MG63 (cell line): ENCODE measurements around the gene POP4. TPM values are rescaled to one million over a fixed set of nuclear protein-coding genes. Genes with fewer than 3 reads are reported as not detected.
A peak's percentile ranks its signal among the peaks of the same experiment; 100 is the strongest.

ENCODE experiments used
- DNase-seq: peaks from one replicate; pipeline ENCODE4 v3.0.0-alpha.2; 2020
- H3K27me3 ChIP-seq: fragments of 250-450 bp; sonication (Bioruptor Pico); 2 replicates; pipeline ENCODE4 v1.5.1; 2020; ENCODE audit warnings: mild to moderate bottlenecking, moderate library complexity
- H3K36me3 ChIP-seq: fragments of 250-450 bp; sonication (Bioruptor Pico); 2 replicates; pipeline ENCODE4 v1.5.1; 2020; ENCODE audit warnings: mild to moderate bottlenecking, moderate library complexity
- H3K4me3 ChIP-seq: fragments of 250-450 bp; sonication (Bioruptor Pico); 2 replicates; pipeline ENCODE4 v1.5.1; 2020; ENCODE audit warnings: mild to moderate bottlenecking, moderate library complexity
- H3K9me3 ChIP-seq: fragments of 250-450 bp; sonication (Bioruptor Pico); 2 replicates; pipeline ENCODE4 v1.5.1; 2020; ENCODE audit warnings: mild to moderate bottlenecking, moderate library complexity
- total RNA-seq: library from RNA; depleted of rRNA; stranded (reverse); fragments of >200 nt; shearing (Covaris generic); gene quantifications from 2 replicates; pipeline ENCODE4 v1.2.3, GENCODE V29; 2014; ENCODE audit warnings: low replicate concordance

POP4 gene
- total RNA-seq, 1 experiment from 2014 or later, result 150 TPM

- Histone ChIP-seq H3K27me3 (peaks cover 64% of the 10 kb centered on the region), H3K4me3 (no peak overlapping the region), H3K36me3 (no peaks in the 10 kb centered on the region), H3K9me3 (no peaks in the 10 kb centered on the region)
- no peak for DNase-seq
Observed at GRCh38 chr19:29573486-29573885, 32.6 kb upstream of the POP4 start.

DNA sequence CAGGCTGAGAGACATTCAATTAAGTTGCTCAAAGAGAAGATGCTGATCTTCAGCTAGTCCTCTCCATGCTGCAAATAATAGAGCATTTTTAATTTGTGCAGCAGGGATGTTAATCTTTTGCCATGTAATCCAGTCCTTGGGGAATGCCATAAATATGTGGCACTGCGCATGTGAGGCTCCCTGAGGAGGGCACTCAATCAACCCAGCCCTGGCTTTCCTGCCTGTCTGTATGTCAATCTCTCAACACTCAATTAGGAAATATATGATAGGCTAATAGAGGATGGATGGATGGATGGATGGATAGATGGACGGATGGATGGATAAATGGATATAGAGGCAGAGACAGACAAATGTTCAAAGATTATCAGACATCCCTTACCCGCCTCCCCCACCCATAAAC lies 31.6 kb upstream of the POP4 start:
- Histone ChIP-seq H3K9me3 (no peaks in the 10 kb centered on the region), H3K36me3 (no peaks in the 10 kb centered on the region), H3K27me3 (peaks cover 61% of the 10 kb centered on the region)

GRCh38 chr19:29576046-29576606 lies 30.0 kb upstream of the POP4 start:
- Histone ChIP-seq H3K36me3 (no peaks in the 10 kb centered on the region), H3K27me3 (peaks cover 60% of the 10 kb centered on the region), H3K4me3 (no peak overlapping the region), H3K9me3 (no peaks in the 10 kb centered on the region)
- DNase-seq, result no peak

More for the DNA sequence above, 31.6 kb upstream of the POP4 start:
- no peak for DNase-seq
- no peak overlapping the region for H3K4me3 ChIP-seq

DNA sequence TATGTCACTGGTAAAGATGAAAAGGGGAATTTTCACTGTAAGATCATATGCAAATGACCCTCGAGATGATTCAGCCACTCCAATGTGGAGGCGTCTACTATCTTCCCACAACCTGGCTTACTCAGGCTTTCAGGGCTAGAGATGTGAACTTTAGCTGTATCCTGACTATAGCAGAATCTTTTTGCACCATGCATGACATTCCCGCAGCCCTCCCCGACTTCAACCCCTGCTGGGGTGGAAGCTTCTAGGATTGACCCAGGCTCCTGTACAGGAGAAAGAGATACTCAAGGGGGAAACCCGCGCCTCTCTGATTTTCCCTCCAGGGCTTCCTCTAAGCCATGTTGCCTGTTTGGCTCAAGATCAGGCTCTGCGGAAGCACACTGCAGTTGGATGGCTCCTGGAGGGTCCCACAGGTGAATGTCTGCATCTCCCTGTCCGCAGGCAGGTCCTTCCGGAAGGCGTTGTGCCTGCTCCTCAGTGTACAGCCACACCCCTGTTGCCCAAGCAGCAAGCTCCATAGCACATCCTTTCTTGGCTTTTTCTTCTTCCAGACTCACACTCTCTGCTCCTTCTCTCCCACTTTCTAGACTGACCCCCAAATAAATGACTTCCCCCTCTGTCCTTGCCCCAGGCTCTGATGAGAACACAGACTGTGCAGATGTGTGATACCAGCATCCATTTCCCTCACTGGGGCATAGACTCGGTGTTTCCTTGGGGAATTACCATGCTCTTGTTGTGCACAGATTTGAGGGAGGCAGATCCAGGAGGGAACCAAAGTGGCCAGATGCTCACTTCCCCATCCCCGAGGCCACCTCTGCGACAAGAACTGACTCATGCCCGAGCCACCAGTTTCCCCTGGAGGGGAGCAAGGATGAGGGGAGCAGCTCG lies 29.1 kb upstream of the POP4 start:
- H3K9me3 ChIP-seq, result no peaks in the 10 kb centered on the region; the same call in 1 of the 2 replicates
- H3K36me3 ChIP-seq, result no peaks in the 10 kb centered on the region
- peak; percentile 11 for DNase-seq
- H3K4me3 ChIP-seq, result no peak overlapping the region
- peaks cover 53% of the 10 kb centered on the region for H3K27me3 ChIP-seq

DNA sequence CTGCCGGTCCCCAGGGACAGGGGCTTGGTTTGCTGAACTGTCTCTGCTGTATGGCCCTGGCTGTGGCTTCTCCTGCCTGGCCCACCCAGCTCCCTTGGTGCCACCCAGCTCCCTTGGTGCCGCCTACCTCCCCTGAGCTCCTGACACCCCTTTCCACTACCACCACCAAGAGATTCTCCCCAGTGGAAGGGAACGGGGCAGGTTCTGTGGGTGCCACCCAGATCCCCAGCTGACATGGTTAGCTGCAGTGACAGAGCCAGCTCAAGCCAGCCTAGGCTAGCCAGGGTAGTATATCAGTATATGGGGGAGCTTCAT lies 28.5 kb upstream of the POP4 start:
- DNase-seq, result no peak
- Histone ChIP-seq H3K9me3 (no peaks in the 10 kb centered on the region; the same call in 1 of the 2 replicates), H3K36me3 (no peaks in the 10 kb centered on the region), H3K4me3 (no peak overlapping the region), H3K27me3 (peaks cover 52% of the 10 kb centered on the region)

DNA sequence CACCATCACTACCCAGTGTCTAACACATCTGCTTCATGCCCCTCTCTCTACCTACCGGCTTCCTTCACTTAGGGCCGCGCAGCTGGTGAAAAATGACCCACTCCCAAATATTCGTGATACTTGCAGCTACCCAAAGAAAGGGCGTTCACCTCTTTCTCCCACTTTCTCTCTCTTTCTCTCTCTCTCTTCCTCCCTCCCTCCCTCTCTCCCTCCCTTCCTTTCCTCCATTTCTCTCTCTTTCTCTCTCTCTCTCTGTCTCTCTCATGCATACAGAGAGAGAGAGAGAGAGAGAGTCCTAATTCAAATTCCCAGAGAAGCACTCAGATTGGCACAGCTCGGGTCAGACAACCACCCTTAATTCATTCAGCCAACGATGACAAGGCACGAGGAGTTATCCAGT lies 27.7 kb upstream of the POP4 start:
- no peaks in the 10 kb centered on the region; the same call in 1 of the 2 replicates for H3K9me3 ChIP-seq
- DNase-seq, result no peak
- H3K27me3 ChIP-seq, result peaks cover 45% of the 10 kb centered on the region
- no peaks in the 10 kb centered on the region for H3K36me3 ChIP-seq
- H3K4me3 ChIP-seq, result no peak overlapping the region

GRCh38 chr19:29579308-29579910 lies 26.7 kb upstream of the POP4 start:
- DNase-seq, result no peak

GRCh38 chr19:29581398-29581797 lies 24.7 kb upstream of the POP4 start:
- Histone ChIP-seq H3K36me3 (no peaks in the 10 kb centered on the region), H3K27me3 (peaks cover 23% of the 10 kb centered on the region), H3K9me3 (no peaks in the 10 kb centered on the region; the same call in 1 of the 2 replicates), H3K4me3 (no peak overlapping the region)
- DNase-seq, result no peak

More at GRCh38 chr19:29579308-29579910, 26.7 kb upstream of the POP4 start:
- peaks cover 34% of the 10 kb centered on the region for H3K27me3 ChIP-seq
- no peak overlapping the region for H3K4me3 ChIP-seq
- no peaks in the 10 kb centered on the region for H3K36me3 ChIP-seq
- no peaks in the 10 kb centered on the region; the same call in 1 of the 2 replicates for H3K9me3 ChIP-seq

GRCh38 chr19:29583196-29583999 lies 22.7 kb upstream of the POP4 start:
- no peaks in the 10 kb centered on the region for H3K36me3 ChIP-seq
- H3K9me3 ChIP-seq, result no peaks in the 10 kb centered on the region; the same call in 1 of the 2 replicates
- H3K27me3 ChIP-seq, result peaks cover 18% of the 10 kb centered on the region
- DNase-seq, result no peak
- no peak overlapping the region for H3K4me3 ChIP-seq

GRCh38 chr19:29586401-29586800 lies 19.7 kb upstream of the POP4 start:
- Histone ChIP-seq H3K4me3 (no peak overlapping the region), H3K36me3 (no peaks in the 10 kb centered on the region), H3K9me3 (no peaks in the 10 kb centered on the region; the same call in 1 of the 2 replicates), H3K27me3 (peaks cover 39% of the 10 kb centered on the region)
- no peak for DNase-seq

GRCh38 chr19:29587059-29587458 lies 19.0 kb upstream of the POP4 start:
- DNase-seq, result no peak
- H3K4me3 ChIP-seq, result no peak overlapping the region
- no peaks in the 10 kb centered on the region for H3K36me3 ChIP-seq
- H3K9me3 ChIP-seq, result no peaks in the 10 kb centered on the region
- peaks cover 45% of the 10 kb centered on the region for H3K27me3 ChIP-seq

DNA sequence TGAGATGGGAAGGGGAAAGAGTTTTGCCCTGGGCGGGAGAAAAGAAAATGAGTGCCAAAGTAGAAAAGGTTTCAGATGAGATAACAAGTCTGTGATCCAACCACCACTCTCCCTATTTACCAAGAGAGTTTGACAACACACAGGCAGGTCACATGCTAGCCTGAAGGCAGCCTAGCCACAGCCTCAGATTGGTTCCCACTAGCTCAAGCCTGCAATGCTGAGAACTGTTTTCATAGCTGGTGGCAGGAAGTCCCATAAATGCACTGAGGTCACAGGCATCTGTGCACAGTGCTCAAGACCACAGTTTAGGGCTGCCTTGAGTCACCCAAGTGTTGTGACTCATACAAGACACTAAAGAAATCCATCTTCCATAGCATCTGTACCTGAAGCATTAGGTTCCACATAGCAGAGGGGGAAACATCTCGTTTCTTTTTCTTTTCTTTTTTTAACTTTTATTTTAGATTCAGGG lies 18.5 kb upstream of the POP4 start:
- no peaks in the 10 kb centered on the region for H3K36me3 ChIP-seq
- no peaks in the 10 kb centered on the region for H3K9me3 ChIP-seq
- H3K4me3 ChIP-seq, result no peak overlapping the region
- H3K27me3 ChIP-seq, result peaks cover 50% of the 10 kb centered on the region
- DNase-seq, result no peak

- H3K27me3 ChIP-seq, result peaks cover 54% of the 10 kb centered on the region
- H3K9me3 ChIP-seq, result no peaks in the 10 kb centered on the region
- H3K36me3 ChIP-seq, result no peaks in the 10 kb centered on the region
- no peak overlapping the region for H3K4me3 ChIP-seq
- no peak for DNase-seq
Observed at GRCh38 chr19:29588095-29588494, 18.0 kb upstream of the POP4 start.

GRCh38 chr19:29590278-29590677 lies 15.8 kb upstream of the POP4 start:
- Histone ChIP-seq H3K36me3 (no peaks in the 10 kb centered on the region), H3K9me3 (no peaks in the 10 kb centered on the region), H3K4me3 (no peak overlapping the region), H3K27me3 (peaks cover 72% of the 10 kb centered on the region)
- no peak for DNase-seq

GRCh38 chr19:29591670-29592069 lies 14.4 kb upstream of the POP4 start:
- Histone ChIP-seq H3K36me3 (no peaks in the 10 kb centered on the region), H3K4me3 (no peak overlapping the region), H3K27me3 (peaks cover 72% of the 10 kb centered on the region), H3K9me3 (no peaks in the 10 kb centered on the region)
- no peak for DNase-seq

DNA sequence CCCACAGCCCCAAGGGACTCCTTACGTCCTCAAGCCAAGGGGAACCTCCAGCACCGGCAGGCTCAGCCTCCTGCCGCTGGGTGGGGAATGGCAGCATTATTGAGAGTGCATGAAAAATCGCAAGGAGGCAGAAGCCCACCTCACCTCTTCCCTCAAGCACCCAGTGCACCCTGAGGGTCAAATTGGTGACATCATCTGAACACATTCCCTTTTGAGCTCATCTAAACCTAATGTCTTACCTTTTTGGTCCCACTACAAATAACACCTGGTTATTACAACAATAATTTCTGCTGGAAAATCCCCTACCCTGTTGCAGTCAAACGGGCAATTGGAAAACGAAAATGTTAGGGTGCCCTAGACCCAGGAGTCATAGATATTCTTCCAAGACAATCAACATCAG lies 12.2 kb upstream of the POP4 start:
- Histone ChIP-seq H3K27me3 (peaks cover 77% of the 10 kb centered on the region), H3K36me3 (no peaks in the 10 kb centered on the region)
- DNase-seq, result no peak

More for the DNA sequence above, 12.2 kb upstream of the POP4 start:
- Histone ChIP-seq H3K4me3 (no peak overlapping the region), H3K9me3 (no peaks in the 10 kb centered on the region)
